ENCODE measurements around the gene RPL10.
A peak's percentile ranks its signal among the peaks of the same experiment; 100 is the strongest.

Gene RPL10

GRCh38 chrX:154370300-154371016, 27.7 kb upstream of the RPL10 start:
- TF ChIP-seq CTCF (IDR thresholded peaks at IDR 0.05; ENCODE audit: low read depth, low read length, missing control alignments) = no peak
- in situ Hi-C loops (cut with HindIII; ENCODE audit: low sequenced_read_pairs) = no loop called here
- H3K4me3 ChIP-seq (ENCODE audit: low read depth, low read length) = peak overlapping the region; percentile 76
- DNase-seq (ENCODE audit: low read depth) = no peak

GRCh38 chrX:154371017-154371788, 27.0 kb upstream of the RPL10 start:
- in situ Hi-C loops (cut with HindIII; ENCODE audit: low sequenced_read_pairs) = no loop called here
- DNase-seq (ENCODE audit: low read depth) = peak; percentile 74
- H3K4me3 ChIP-seq (ENCODE audit: low read depth, low read length) = peak overlapping the region; percentile 76
- no peak for TF ChIP-seq CTCF (IDR thresholded peaks at IDR 0.05; ENCODE audit: low read depth, low read length, missing control alignments)

- H3K4me3 ChIP-seq (ENCODE audit: low read depth, low read length) = peak overlapping the region; percentile 76
- TF ChIP-seq CTCF (IDR thresholded peaks at IDR 0.05; ENCODE audit: low read depth, low read length, missing control alignments) = no peak
- in situ Hi-C loops (cut with HindIII; ENCODE audit: low sequenced_read_pairs) = no loop called here
- no peak for DNase-seq (ENCODE audit: low read depth)
Observed at GRCh38 chrX:154371789-154372300, 26.3 kb upstream of the RPL10 start.

- no peak for DNase-seq (ENCODE audit: low read depth)
- no peak for TF ChIP-seq CTCF (IDR thresholded peaks at IDR 0.05; ENCODE audit: low read depth, low read length, missing control alignments)
- in situ Hi-C loops (cut with HindIII; ENCODE audit: low sequenced_read_pairs) = no loop called here
- H3K4me3 ChIP-seq (ENCODE audit: low read depth, low read length) = peak overlapping the region; percentile 76
Observed at GRCh38 chrX:154372612-154373022, 25.6 kb upstream of the RPL10 start.

GRCh38 chrX:154373340-154374306, 24.6 kb upstream of the RPL10 start:
- peak overlapping the region; percentile 51 for H3K4me3 ChIP-seq (ENCODE audit: low read depth, low read length)
- in situ Hi-C loops (cut with HindIII; ENCODE audit: low sequenced_read_pairs) = no loop called here
- peak; percentile 58 for TF ChIP-seq CTCF (IDR thresholded peaks at IDR 0.05; ENCODE audit: low read depth, low read length, missing control alignments)
- peak; percentile 32 for DNase-seq (ENCODE audit: low read depth)
